HFFc6 (cell line): ENCODE results near the gene EIF5AL1. TPM values are rescaled to one million over a fixed set of nuclear protein-coding genes. Genes with fewer than 3 reads are reported as not detected.

Experiments used
- DNase-seq: peaks from one replicate; pipeline ENCODE4 v3.0.0-alpha.2; 2018
- H3K27ac Mint-ChIP-seq: 2 replicates; pipeline ENCODE4 v1.8.0; 2020; ENCODE audit warnings: mild to moderate bottlenecking, mixed read lengths
- H3K27me3 Mint-ChIP-seq: 2 replicates; pipeline ENCODE4 v1.8.0; 2021; ENCODE audit warnings: mild to moderate bottlenecking, moderate library complexity, mixed read lengths; ENCODE audit not compliant: insufficient read depth
- H3K36me3 Mint-ChIP-seq: 2 replicates; pipeline ENCODE4 v1.8.0; 2021; ENCODE audit warnings: low read depth, mixed read lengths
- H3K4me1 Mint-ChIP-seq: 2 replicates; pipeline ENCODE4 v1.8.0; 2020; ENCODE audit warnings: low read depth, mixed read lengths
- H3K4me3 Mint-ChIP-seq: 2 replicates; pipeline ENCODE4 v1.8.0; 2020; ENCODE audit warnings: mild to moderate bottlenecking, moderate library complexity, mixed read lengths
- H3K9me3 Mint-ChIP-seq: 2 replicates; pipeline ENCODE4 v1.8.0; 2020; ENCODE audit warnings: mild to moderate bottlenecking, mixed read lengths
- total RNA-seq, 6 experiments: library from RNA; stranded (reverse); fragmentation: NEBNext Ultra II Directional; extraction: Animal tissue kit (Norgen Biotek cat#: 25700); gene quantifications; 2 replicates in 1 of 6; 3 replicates in 5 of 6; pipeline ENCODE4 v1.2.3, GENCODE V29; 2021
- TF ChIP-seq, protein P1 (sequence below): fragments of 200-600 bp; sonication (generic); IDR thresholded peaks from 2 replicates; pipeline ENCODE4 v1.5.0; 2021; ENCODE audit warnings: antibody characterized with exemption, mild to moderate bottlenecking

EIF5AL1 gene
- total RNA-seq, 6 experiments from 2014 or later: 0.41 to 0.61 (median 0.48) TPM

GRCh38 chr10:79482304-79482703 lies 30.0 kb upstream of the EIF5AL1 start:
- Mint-ChIP-seq H3K4me1 (peaks cover 21% of the 10 kb centered on the region), H3K27ac (no peak overlapping the region), H3K4me3 (no peak overlapping the region), H3K36me3 (no peaks in the 10 kb centered on the region; the same call in 1 of the 2 replicates), H3K27me3 (no peaks in the 10 kb centered on the region), H3K9me3 (no peaks in the 10 kb centered on the region)
- TF ChIP-seq, protein P1, sequence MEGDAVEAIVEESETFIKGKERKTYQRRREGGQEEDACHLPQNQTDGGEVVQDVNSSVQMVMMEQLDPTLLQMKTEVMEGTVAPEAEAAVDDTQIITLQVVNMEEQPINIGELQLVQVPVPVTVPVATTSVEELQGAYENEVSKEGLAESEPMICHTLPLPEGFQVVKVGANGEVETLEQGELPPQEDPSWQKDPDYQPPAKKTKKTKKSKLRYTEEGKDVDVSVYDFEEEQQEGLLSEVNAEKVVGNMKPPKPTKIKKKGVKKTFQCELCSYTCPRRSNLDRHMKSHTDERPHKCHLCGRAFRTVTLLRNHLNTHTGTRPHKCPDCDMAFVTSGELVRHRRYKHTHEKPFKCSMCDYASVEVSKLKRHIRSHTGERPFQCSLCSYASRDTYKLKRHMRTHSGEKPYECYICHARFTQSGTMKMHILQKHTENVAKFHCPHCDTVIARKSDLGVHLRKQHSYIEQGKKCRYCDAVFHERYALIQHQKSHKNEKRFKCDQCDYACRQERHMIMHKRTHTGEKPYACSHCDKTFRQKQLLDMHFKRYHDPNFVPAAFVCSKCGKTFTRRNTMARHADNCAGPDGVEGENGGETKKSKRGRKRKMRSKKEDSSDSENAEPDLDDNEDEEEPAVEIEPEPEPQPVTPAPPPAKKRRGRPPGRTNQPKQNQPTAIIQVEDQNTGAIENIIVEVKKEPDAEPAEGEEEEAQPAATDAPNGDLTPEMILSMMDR: no peak
- no peak for DNase-seq

- TF ChIP-seq, protein P1: no peak
Measured at GRCh38 chr10:79482741-79483140, 29.6 kb upstream of the EIF5AL1 start.

GRCh38 chr10:79483299-79483698 lies 29.0 kb upstream of the EIF5AL1 start:
- TF ChIP-seq, protein P1: no peak
- Mint-ChIP-seq H3K27ac (no peak overlapping the region), H3K36me3 (no peaks in the 10 kb centered on the region; the same call in 1 of the 2 replicates), H3K4me3 (no peak overlapping the region), H3K27me3 (no peaks in the 10 kb centered on the region), H3K9me3 (no peaks in the 10 kb centered on the region), H3K4me1 (peaks cover 31% of the 10 kb centered on the region)
- no peak for DNase-seq

More at GRCh38 chr10:79482741-79483140, 29.6 kb upstream of the EIF5AL1 start:
- Mint-ChIP-seq H3K4me1 (peaks cover 25% of the 10 kb centered on the region), H3K27me3 (no peaks in the 10 kb centered on the region), H3K4me3 (no peak overlapping the region), H3K36me3 (no peaks in the 10 kb centered on the region; the same call in 1 of the 2 replicates), H3K27ac (no peak overlapping the region), H3K9me3 (no peaks in the 10 kb centered on the region)
- DNase-seq: no peak

- DNase-seq: peak; percentile 80
- H3K4me3 Mint-ChIP-seq: no peak overlapping the region
- H3K27me3 Mint-ChIP-seq: no peaks in the 10 kb centered on the region
- no peaks in the 10 kb centered on the region for H3K9me3 Mint-ChIP-seq
- TF ChIP-seq, protein P1: no peak
- no peak overlapping the region for H3K27ac Mint-ChIP-seq
- H3K36me3 Mint-ChIP-seq: no peaks in the 10 kb centered on the region; the same call in 1 of the 2 replicates
- peaks cover 37% of the 10 kb centered on the region for H3K4me1 Mint-ChIP-seq
Measured at GRCh38 chr10:79483948-79484347, 28.4 kb upstream of the EIF5AL1 start.

- DNase-seq: no peak
- H3K4me3 Mint-ChIP-seq: no peak overlapping the region
- peaks cover 38% of the 10 kb centered on the region for H3K4me1 Mint-ChIP-seq
- H3K36me3 Mint-ChIP-seq: no peaks in the 10 kb centered on the region; the same call in 1 of the 2 replicates
- no peak overlapping the region for H3K27ac Mint-ChIP-seq
- TF ChIP-seq, protein P1: no peak
- no peaks in the 10 kb centered on the region for H3K27me3 Mint-ChIP-seq
- no peaks in the 10 kb centered on the region for H3K9me3 Mint-ChIP-seq
Measured at GRCh38 chr10:79484476-79484875, 27.9 kb upstream of the EIF5AL1 start.
